ENCODE measurements around the gene RAD51B. TPM values are rescaled to one million over a fixed set of nuclear protein-coding genes. Genes with fewer than 3 reads are reported as not detected.

The RAD51B gene
- total and polyA plus RNA-seq, 2 of the 13 experiments (the other 11 are each of a cell fraction or from before 2014, with no cell fraction given) = 7.0 to 9.5 TPM

- TF ChIP-seq ZBTB10 (CRISPR knock-in tag; IDR thresholded peaks at IDR 0.05; ENCODE audit: borderline replicate concordance) = no peak
- TF ChIP-seq, protein P1, sequence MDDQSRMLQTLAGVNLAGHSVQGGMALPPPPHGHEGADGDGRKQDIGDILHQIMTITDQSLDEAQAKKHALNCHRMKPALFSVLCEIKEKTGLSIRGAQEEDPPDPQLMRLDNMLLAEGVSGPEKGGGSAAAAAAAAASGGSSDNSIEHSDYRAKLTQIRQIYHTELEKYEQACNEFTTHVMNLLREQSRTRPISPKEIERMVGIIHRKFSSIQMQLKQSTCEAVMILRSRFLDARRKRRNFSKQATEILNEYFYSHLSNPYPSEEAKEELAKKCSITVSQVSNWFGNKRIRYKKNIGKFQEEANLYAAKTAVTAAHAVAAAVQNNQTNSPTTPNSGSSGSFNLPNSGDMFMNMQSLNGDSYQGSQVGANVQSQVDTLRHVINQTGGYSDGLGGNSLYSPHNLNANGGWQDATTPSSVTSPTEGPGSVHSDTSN (CRISPR knock-in tag; IDR thresholded peaks at IDR 0.05; ENCODE audit: borderline replicate concordance) = no peak
- TF ChIP-seq, protein P2, sequence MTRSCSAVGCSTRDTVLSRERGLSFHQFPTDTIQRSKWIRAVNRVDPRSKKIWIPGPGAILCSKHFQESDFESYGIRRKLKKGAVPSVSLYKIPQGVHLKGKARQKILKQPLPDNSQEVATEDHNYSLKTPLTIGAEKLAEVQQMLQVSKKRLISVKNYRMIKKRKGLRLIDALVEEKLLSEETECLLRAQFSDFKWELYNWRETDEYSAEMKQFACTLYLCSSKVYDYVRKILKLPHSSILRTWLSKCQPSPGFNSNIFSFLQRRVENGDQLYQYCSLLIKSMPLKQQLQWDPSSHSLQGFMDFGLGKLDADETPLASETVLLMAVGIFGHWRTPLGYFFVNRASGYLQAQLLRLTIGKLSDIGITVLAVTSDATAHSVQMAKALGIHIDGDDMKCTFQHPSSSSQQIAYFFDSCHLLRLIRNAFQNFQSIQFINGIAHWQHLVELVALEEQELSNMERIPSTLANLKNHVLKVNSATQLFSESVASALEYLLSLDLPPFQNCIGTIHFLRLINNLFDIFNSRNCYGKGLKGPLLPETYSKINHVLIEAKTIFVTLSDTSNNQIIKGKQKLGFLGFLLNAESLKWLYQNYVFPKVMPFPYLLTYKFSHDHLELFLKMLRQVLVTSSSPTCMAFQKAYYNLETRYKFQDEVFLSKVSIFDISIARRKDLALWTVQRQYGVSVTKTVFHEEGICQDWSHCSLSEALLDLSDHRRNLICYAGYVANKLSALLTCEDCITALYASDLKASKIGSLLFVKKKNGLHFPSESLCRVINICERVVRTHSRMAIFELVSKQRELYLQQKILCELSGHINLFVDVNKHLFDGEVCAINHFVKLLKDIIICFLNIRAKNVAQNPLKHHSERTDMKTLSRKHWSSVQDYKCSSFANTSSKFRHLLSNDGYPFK (CRISPR knock-in tag; IDR thresholded peaks at IDR 0.05; ENCODE audit: borderline replicate concordance) = peak; percentile 35; the same call in 1 of the 2 replicates
- TF ChIP-seq ZNF672 (CRISPR knock-in tag; IDR thresholded peaks at IDR 0.05) = no peak
- TF ChIP-seq ZNF143 (CRISPR knock-in tag; IDR thresholded peaks at IDR 0.05) = peak; percentile 62
- TF ChIP-seq KDM5A (IDR thresholded peaks at IDR 0.05; ENCODE audit: borderline replicate concordance, low read length) = peak; percentile 98
- TF ChIP-seq, protein P3, sequence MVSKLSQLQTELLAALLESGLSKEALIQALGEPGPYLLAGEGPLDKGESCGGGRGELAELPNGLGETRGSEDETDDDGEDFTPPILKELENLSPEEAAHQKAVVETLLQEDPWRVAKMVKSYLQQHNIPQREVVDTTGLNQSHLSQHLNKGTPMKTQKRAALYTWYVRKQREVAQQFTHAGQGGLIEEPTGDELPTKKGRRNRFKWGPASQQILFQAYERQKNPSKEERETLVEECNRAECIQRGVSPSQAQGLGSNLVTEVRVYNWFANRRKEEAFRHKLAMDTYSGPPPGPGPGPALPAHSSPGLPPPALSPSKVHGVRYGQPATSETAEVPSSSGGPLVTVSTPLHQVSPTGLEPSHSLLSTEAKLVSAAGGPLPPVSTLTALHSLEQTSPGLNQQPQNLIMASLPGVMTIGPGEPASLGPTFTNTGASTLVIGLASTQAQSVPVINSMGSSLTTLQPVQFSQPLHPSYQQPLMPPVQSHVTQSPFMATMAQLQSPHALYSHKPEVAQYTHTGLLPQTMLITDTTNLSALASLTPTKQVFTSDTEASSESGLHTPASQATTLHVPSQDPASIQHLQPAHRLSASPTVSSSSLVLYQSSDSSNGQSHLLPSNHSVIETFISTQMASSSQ (IDR thresholded peaks at IDR 0.05; ENCODE audit: low read depth) = peak; percentile 54; the same call in 1 of the 2 replicates
- TF ChIP-seq, protein P3 (CRISPR knock-in tag; IDR thresholded peaks at IDR 0.05; ENCODE audit: borderline replicate concordance) = peak; percentile 32; the same call in 1 of the 2 replicates
- TF ChIP-seq POLR2AphosphoS5 (IDR thresholded peaks at IDR 0.05; ENCODE audit: low read depth, low read length) = peak; percentile 81; the same call in 1 of the 2 replicates
- 0 out of 2 replicates have a peak, but pooled peaks have one; percentile 24 for TF ChIP-seq ZNF317 (CRISPR knock-in tag; IDR thresholded peaks at IDR 0.05)
- TF ChIP-seq TFE3 (CRISPR knock-in tag; IDR thresholded peaks at IDR 0.05) = peak; percentile 89
- no peak for TF ChIP-seq ZBTB42 (CRISPR knock-in tag; IDR thresholded peaks at IDR 0.05)
- TF ChIP-seq DRAP1 (CRISPR knock-in tag; IDR thresholded peaks at IDR 0.05) = peak; percentile 73
- TF ChIP-seq SNAPC2 (CRISPR knock-in tag; IDR thresholded peaks at IDR 0.05) = peak; percentile 49; the same call in 1 of the 2 replicates
- peak; percentile 82 for TF ChIP-seq POLR2G (IDR thresholded peaks at IDR 0.05; ENCODE audit: low read depth, low read length)
Observed at GRCh38 chr14:67816326-67817002, 3.1 kb upstream of the RAD51B start, which contains the start of gene ZFYVE26 (continued).

Measured in HepG2 (cell line).